ENCODE data around the gene APH1B. TPM values are rescaled to one million over a fixed set of nuclear protein-coding genes. Genes with fewer than 3 reads are reported as not detected.

The APH1B gene
- total RNA-seq, 1 experiment from 2014 or later = 14.0 TPM

DNA sequence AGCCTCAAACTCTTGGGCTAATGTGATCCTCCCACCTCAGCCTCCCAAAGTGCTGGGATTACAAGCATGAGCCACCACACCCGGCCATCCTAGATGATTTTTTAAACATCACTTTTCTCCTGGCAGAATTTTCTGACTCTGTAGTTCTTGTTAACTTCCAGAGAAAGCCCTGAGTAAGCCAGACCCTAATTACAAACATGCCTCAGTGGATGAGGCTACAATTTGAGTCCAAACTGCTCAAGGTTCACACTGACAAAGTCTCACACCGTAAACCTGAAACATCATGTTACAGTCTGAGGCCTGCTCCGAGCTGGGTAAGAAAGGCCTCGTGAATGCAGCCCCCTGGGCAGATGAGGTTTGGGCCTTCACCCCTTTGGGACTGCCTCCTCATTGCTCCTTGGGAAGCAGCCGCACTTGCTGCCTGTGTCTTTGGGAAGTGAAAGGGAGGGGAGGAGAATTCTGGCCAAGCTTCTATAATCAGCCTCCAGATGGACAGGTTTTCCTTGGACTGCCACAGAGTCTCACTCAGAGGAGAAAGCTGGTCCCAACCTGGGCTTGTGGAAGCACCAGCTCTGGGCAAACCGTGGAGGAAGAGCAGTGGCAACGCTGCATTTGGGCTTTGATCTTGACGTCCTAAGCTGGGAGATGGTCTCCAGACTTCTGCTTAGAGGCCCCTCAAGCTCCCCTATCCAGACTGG, 58.3 kb downstream of the APH1B start:
- ChIA-PET CTCF (no interaction called here), POLR2A (interaction anchor here (0.7 kb wide), 1 partner anchor 196 kb away, joined by 7 read pairs; no protein-coding TSS in a partner anchor)
- Histone ChIP-seq H3K4me1 (ENCODE audit: control insufficient read depth, insufficient read depth, low read length) (no peaks in the 10 kb centered on the region), H3K36me3 (ENCODE audit: control insufficient read depth, insufficient read depth, low read length) (no peaks in the 10 kb centered on the region), H3K27ac (ENCODE audit: low read length) (no peak overlapping the region), H3K27me3 (ENCODE audit: control insufficient read depth, insufficient read depth, low read length) (peaks cover 6% of the 10 kb centered on the region; the same call in 1 of the 2 replicates), H3K4me3 (ENCODE audit: low read depth in 2 of 2, low read length in 2 of 2) (no peak overlapping the region), H3K9me3 (ENCODE audit: control insufficient read depth, insufficient read depth, low read depth, low read length) (no peaks in the 10 kb centered on the region)
- in situ Hi-C loops (cut with HindIII; ENCODE audit: low pct_unique_long_range_greater_than_20kb, low sequenced_read_pairs) = no loop called here
- no peak for DNase-seq (ENCODE audit: low read depth, low spot score)
- no TSS peak for BruUV-seq (replicated peaks)
- TF ChIP-seq SIN3A (IDR thresholded peaks at IDR 0.05; ENCODE audit: borderline replicate concordance, insufficient read depth, low read depth, low read length) = no peak
- TF ChIP-seq, protein P1, sequence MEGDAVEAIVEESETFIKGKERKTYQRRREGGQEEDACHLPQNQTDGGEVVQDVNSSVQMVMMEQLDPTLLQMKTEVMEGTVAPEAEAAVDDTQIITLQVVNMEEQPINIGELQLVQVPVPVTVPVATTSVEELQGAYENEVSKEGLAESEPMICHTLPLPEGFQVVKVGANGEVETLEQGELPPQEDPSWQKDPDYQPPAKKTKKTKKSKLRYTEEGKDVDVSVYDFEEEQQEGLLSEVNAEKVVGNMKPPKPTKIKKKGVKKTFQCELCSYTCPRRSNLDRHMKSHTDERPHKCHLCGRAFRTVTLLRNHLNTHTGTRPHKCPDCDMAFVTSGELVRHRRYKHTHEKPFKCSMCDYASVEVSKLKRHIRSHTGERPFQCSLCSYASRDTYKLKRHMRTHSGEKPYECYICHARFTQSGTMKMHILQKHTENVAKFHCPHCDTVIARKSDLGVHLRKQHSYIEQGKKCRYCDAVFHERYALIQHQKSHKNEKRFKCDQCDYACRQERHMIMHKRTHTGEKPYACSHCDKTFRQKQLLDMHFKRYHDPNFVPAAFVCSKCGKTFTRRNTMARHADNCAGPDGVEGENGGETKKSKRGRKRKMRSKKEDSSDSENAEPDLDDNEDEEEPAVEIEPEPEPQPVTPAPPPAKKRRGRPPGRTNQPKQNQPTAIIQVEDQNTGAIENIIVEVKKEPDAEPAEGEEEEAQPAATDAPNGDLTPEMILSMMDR (IDR thresholded peaks at IDR 0.05) = no peak
- TF ChIP-seq TCF7L2 (IDR thresholded peaks at IDR 0.05; ENCODE audit: low read depth, low read length) = no peak
- TF ChIP-seq POLR2AphosphoS5 (IDR thresholded peaks at IDR 0.05; ENCODE audit: low read depth, low read length) = no peak
- TF ChIP-seq, protein P2, sequence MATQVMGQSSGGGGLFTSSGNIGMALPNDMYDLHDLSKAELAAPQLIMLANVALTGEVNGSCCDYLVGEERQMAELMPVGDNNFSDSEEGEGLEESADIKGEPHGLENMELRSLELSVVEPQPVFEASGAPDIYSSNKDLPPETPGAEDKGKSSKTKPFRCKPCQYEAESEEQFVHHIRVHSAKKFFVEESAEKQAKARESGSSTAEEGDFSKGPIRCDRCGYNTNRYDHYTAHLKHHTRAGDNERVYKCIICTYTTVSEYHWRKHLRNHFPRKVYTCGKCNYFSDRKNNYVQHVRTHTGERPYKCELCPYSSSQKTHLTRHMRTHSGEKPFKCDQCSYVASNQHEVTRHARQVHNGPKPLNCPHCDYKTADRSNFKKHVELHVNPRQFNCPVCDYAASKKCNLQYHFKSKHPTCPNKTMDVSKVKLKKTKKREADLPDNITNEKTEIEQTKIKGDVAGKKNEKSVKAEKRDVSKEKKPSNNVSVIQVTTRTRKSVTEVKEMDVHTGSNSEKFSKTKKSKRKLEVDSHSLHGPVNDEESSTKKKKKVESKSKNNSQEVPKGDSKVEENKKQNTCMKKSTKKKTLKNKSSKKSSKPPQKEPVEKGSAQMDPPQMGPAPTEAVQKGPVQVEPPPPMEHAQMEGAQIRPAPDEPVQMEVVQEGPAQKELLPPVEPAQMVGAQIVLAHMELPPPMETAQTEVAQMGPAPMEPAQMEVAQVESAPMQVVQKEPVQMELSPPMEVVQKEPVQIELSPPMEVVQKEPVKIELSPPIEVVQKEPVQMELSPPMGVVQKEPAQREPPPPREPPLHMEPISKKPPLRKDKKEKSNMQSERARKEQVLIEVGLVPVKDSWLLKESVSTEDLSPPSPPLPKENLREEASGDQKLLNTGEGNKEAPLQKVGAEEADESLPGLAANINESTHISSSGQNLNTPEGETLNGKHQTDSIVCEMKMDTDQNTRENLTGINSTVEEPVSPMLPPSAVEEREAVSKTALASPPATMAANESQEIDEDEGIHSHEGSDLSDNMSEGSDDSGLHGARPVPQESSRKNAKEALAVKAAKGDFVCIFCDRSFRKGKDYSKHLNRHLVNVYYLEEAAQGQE (IDR thresholded peaks at IDR 0.05; ENCODE audit: insufficient read depth in 1 of 2, low read depth in 2 of 2, low read length in 1 of 2) = no peak
- intact Hi-C loops (cut with micrococcal nuclease; ENCODE audit: unreplicated experiment) = no loop called here
- ATAC-seq = no peak

DNA sequence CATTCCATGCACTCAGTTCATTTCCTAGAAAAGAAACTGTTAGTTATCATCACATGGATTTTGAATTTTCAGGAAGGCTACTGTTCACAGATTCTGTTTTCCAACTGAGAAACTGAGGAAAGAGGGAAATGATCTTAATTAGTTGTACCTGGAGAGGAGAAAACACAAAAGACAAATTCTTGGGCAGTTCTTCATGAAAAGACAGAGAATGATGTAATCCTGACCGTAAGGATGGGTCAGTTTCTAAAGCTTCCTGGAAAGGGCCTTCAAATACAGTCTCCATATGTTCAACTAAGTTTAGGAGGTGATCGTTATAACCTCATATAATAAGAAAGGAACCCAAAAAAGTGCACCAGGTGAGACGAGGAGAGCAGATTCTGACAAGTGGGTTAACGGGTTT, 59.6 kb downstream of the APH1B start:
- Histone ChIP-seq H3K27me3 (ENCODE audit: control insufficient read depth, insufficient read depth, low read length) (peaks cover 9% of the 10 kb centered on the region), H3K36me3 (ENCODE audit: control insufficient read depth, insufficient read depth, low read length) (no peaks in the 10 kb centered on the region), H3K4me1 (ENCODE audit: control insufficient read depth, insufficient read depth, low read length) (no peaks in the 10 kb centered on the region), H3K9me3 (ENCODE audit: control insufficient read depth, insufficient read depth, low read depth, low read length) (no peaks in the 10 kb centered on the region), H3K27ac (ENCODE audit: low read length) (no peak overlapping the region), H3K4me3 (ENCODE audit: low read depth in 2 of 2, low read length in 2 of 2) (no peak overlapping the region)
- ChIA-PET CTCF (no interaction called here), POLR2A (no interaction called here)
- intact Hi-C loops (cut with micrococcal nuclease; ENCODE audit: unreplicated experiment) (no loop called here), in situ Hi-C loops (cut with HindIII; ENCODE audit: low pct_unique_long_range_greater_than_20kb, low sequenced_read_pairs) (no loop called here)
- TF ChIP-seq, protein P1 (IDR thresholded peaks at IDR 0.05) = no peak
- TF ChIP-seq POLR2AphosphoS5 (IDR thresholded peaks at IDR 0.05; ENCODE audit: low read depth, low read length) (no peak), TCF7L2 (IDR thresholded peaks at IDR 0.05; ENCODE audit: low read depth, low read length) (no peak), SIN3A (IDR thresholded peaks at IDR 0.05; ENCODE audit: borderline replicate concordance, insufficient read depth, low read depth, low read length) (no peak)
- TF ChIP-seq, protein P2 (IDR thresholded peaks at IDR 0.05; ENCODE audit: insufficient read depth in 1 of 2, low read depth in 2 of 2, low read length in 1 of 2) = no peak
- no peak for ATAC-seq
- no TSS peak for BruUV-seq (replicated peaks)
- DNase-seq (ENCODE audit: low read depth, low spot score) = no peak

Data from Panc1 (cell line).